CD4-positive, alpha-beta T cell treated with Interferon alpha-2 for 1 hour (primary cell): ENCODE measurements around the gene FBXO33.
"Not testable (repeated sequence)": the region's sequence is repeated elsewhere in the genome, so short reads cannot be mapped to it uniquely, and the experiment has no call there.

Experiments
- DNase-seq, 2 donors: peaks; one replicate each; pipeline ENCODE4 v3.0.0-alpha.2; 2020 to 2022

The FBXO33 gene

GRCh38 chr14:39368261-39368959 lies 63.8 kb downstream of the FBXO33 start:
- DNase-seq: peak in 1 of 2 donors; percentile 30

- no peak for DNase-seq
These were observed 64.9 kb downstream of the FBXO33 start for GRCh38 chr14:39367387-39367751.

- no peak for DNase-seq
These were observed 65.5 kb downstream of the FBXO33 start for GRCh38 chr14:39366460-39367386.

- no peak for DNase-seq
These were observed 66.9 kb downstream of the FBXO33 start for GRCh38 chr14:39365354-39365753.

GRCh38 chr14:39364509-39364908 lies 67.7 kb downstream of the FBXO33 start:
- no peak for DNase-seq

- DNase-seq: not testable (repeated sequence)
These were observed 70.7 kb downstream of the FBXO33 start for GRCh38 chr14:39361556-39361955.

- DNase-seq: no peak
These were observed 71.9 kb downstream of the FBXO33 start for GRCh38 chr14:39360316-39360715.

- not testable (repeated sequence) for DNase-seq
These were observed 73.2 kb downstream of the FBXO33 start for GRCh38 chr14:39359069-39359468.

GRCh38 chr14:39351708-39352107 lies 80.5 kb downstream of the FBXO33 start:
- no peak for DNase-seq

- DNase-seq: no peak
These were observed 81.4 kb downstream of the FBXO33 start for GRCh38 chr14:39350866-39351265.
